ENCODE data around the gene TRIM9. TPM values are rescaled to one million over a fixed set of nuclear protein-coding genes. Genes with fewer than 3 reads are reported as not detected.

The TRIM9 gene
- total RNA-seq, 1 donor, result 1.1 TPM

DNA sequence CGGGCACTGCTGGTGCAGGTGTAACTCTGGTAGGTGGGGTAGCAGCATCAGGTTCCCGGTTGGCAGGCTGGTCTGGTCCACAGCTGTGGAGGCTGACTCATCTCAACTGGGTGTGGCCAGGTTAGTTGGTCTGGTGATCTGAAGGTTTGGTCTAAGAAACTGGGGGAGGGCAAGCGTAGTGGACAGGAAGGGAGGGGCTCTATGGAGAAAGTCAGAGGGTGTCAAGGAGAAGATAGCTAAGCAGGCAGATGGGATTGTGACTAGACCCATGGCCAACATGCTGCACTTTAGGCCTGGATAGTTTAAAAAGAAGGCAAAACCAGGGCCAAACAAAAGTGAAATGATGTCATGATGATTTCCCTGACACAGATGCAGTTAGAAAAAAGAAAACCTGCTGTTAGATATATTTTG is 7.9 kb downstream of the TRIM9 start:
- Histone ChIP-seq H3K4me2 (ENCODE audit: insufficient read depth, low read length) (no peak overlapping the region), H3K36me3 (ENCODE audit: insufficient read depth, low read length) (no peaks in the 10 kb centered on the region)
- DNase-seq (ENCODE audit: insufficient read length, low spot score, missing footprints), result no peak

DNA sequence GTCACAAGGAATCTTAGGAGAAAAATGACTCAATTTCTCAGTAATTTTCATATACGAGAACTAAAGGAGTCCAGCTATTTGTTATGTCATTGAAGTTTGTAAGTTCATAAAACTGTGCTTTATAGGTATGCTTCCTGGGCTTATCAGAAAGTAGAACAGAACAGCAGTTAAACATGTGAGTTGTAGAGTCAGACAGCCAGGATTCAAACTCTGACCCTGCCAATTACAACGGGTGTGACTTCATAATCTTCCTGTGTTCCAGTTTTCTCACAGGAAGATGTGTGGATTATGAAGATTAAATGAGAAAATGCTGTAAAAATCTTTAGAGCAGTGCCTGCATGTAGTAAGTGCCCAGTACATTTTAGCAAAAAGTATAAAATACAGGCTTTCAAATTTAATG is 8.9 kb downstream of the TRIM9 start:
- no peak for DNase-seq (ENCODE audit: insufficient read length, low spot score, missing footprints)

More for the DNA sequence above, 7.9 kb downstream of the TRIM9 start:
- Histone ChIP-seq H3K79me2 (ENCODE audit: insufficient read depth, low read length) (no peaks in the 10 kb centered on the region), H3K27ac (ENCODE audit: low read depth, low read length) (no peak overlapping the region), H3K4me3 (ENCODE audit: insufficient read depth, low read length) (no peak overlapping the region), H3K4me1 (ENCODE audit: insufficient read depth, low read length) (no peaks in the 10 kb centered on the region), H3K9me3 (ENCODE audit: low read depth, low read length) (no peaks in the 10 kb centered on the region), H3K27me3 (ENCODE audit: insufficient read depth, low read length) (peaks cover 20% of the 10 kb centered on the region), H2AFZ (ENCODE audit: low read length) (no peak overlapping the region), H4K20me1 (ENCODE audit: insufficient read depth, low read length) (no peaks in the 10 kb centered on the region)
- TF ChIP-seq, protein P1, sequence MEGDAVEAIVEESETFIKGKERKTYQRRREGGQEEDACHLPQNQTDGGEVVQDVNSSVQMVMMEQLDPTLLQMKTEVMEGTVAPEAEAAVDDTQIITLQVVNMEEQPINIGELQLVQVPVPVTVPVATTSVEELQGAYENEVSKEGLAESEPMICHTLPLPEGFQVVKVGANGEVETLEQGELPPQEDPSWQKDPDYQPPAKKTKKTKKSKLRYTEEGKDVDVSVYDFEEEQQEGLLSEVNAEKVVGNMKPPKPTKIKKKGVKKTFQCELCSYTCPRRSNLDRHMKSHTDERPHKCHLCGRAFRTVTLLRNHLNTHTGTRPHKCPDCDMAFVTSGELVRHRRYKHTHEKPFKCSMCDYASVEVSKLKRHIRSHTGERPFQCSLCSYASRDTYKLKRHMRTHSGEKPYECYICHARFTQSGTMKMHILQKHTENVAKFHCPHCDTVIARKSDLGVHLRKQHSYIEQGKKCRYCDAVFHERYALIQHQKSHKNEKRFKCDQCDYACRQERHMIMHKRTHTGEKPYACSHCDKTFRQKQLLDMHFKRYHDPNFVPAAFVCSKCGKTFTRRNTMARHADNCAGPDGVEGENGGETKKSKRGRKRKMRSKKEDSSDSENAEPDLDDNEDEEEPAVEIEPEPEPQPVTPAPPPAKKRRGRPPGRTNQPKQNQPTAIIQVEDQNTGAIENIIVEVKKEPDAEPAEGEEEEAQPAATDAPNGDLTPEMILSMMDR (IDR thresholded peaks at IDR 0.05; ENCODE audit: extremely low read depth, low read depth, low read length), result no peak

DNA sequence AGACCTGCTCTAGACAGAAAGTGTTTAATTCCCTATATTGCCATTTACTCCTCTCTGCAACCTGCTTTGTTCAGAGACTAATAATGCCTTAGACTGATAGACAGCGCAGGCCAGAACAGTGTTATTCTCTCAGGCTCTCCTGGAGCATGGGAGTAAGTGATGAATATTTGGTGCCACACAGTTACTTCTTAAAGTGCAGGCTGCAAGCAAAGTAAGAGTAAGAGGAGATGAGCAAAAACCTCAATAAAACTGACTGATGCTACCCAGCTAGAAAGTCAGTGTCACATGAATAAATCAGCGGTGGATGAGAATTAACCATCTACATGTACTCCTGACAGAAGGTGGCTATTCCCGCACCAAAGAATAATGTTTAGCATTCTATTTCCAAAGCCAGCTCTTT is 9.9 kb downstream of the TRIM9 start:
- H3K79me2 ChIP-seq (ENCODE audit: insufficient read depth, low read length), result no peaks in the 10 kb centered on the region

More for the DNA sequence above, 8.9 kb downstream of the TRIM9 start:
- TF ChIP-seq, protein P1 (IDR thresholded peaks at IDR 0.05; ENCODE audit: extremely low read depth, low read depth, low read length), result no peak
- no peaks in the 10 kb centered on the region for H3K79me2 ChIP-seq (ENCODE audit: insufficient read depth, low read length)
- no peak overlapping the region for H3K4me3 ChIP-seq (ENCODE audit: insufficient read depth, low read length)
- no peak overlapping the region for H2AFZ ChIP-seq (ENCODE audit: low read length)
- H3K27ac ChIP-seq (ENCODE audit: low read depth, low read length), result no peak overlapping the region
- H3K4me1 ChIP-seq (ENCODE audit: insufficient read depth, low read length), result no peaks in the 10 kb centered on the region
- H3K9me3 ChIP-seq (ENCODE audit: low read depth, low read length), result no peaks in the 10 kb centered on the region
- no peaks in the 10 kb centered on the region for H3K36me3 ChIP-seq (ENCODE audit: insufficient read depth, low read length)
- no peak overlapping the region for H3K4me2 ChIP-seq (ENCODE audit: insufficient read depth, low read length)
- H3K27me3 ChIP-seq (ENCODE audit: insufficient read depth, low read length), result peaks cover 11% of the 10 kb centered on the region
- H4K20me1 ChIP-seq (ENCODE audit: insufficient read depth, low read length), result no peaks in the 10 kb centered on the region

DNA sequence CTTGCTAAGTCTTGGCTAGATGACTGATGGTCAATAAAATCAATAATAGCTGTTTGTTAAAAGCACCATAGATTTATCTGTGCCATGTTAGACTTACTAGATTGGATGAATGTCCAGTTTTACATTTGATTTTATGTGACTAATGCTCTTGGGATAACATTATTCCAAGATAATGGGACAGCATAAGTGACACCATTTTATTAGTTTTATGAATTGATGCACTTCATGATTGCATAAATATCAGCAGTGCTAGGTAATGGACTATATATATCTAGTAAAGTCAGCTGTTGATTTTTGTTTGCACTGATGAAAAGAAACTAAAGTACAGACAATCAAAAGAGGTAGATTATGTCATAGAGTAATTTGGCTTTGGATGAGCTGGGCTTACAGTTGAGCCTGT is 10.4 kb downstream of the TRIM9 start:
- H3K27ac ChIP-seq (ENCODE audit: low read depth, low read length), result no peak overlapping the region
- TF ChIP-seq, protein P1 (IDR thresholded peaks at IDR 0.05; ENCODE audit: extremely low read depth, low read depth, low read length), result no peak
- H3K4me2 ChIP-seq (ENCODE audit: insufficient read depth, low read length), result no peak overlapping the region
- no peaks in the 10 kb centered on the region for H3K79me2 ChIP-seq (ENCODE audit: insufficient read depth, low read length)
- H3K4me3 ChIP-seq (ENCODE audit: insufficient read depth, low read length), result no peak overlapping the region
- H3K9me3 ChIP-seq (ENCODE audit: low read depth, low read length), result no peaks in the 10 kb centered on the region
- H2AFZ ChIP-seq (ENCODE audit: low read length), result no peak overlapping the region
- H4K20me1 ChIP-seq (ENCODE audit: insufficient read depth, low read length), result no peaks in the 10 kb centered on the region
- H3K36me3 ChIP-seq (ENCODE audit: insufficient read depth, low read length), result no peaks in the 10 kb centered on the region
- no peaks in the 10 kb centered on the region for H3K4me1 ChIP-seq (ENCODE audit: insufficient read depth, low read length)
- DNase-seq (ENCODE audit: insufficient read length, low spot score, missing footprints), result no peak
- peaks cover 8% of the 10 kb centered on the region for H3K27me3 ChIP-seq (ENCODE audit: insufficient read depth, low read length)

More for the DNA sequence above, 9.9 kb downstream of the TRIM9 start:
- no peak overlapping the region for H2AFZ ChIP-seq (ENCODE audit: low read length)
- no peak for DNase-seq (ENCODE audit: insufficient read length, low spot score, missing footprints)
- TF ChIP-seq, protein P1 (IDR thresholded peaks at IDR 0.05; ENCODE audit: extremely low read depth, low read depth, low read length), result no peak
- no peaks in the 10 kb centered on the region for H3K9me3 ChIP-seq (ENCODE audit: low read depth, low read length)
- no peak overlapping the region for H3K27ac ChIP-seq (ENCODE audit: low read depth, low read length)
- no peak overlapping the region for H3K4me3 ChIP-seq (ENCODE audit: insufficient read depth, low read length)
- H3K36me3 ChIP-seq (ENCODE audit: insufficient read depth, low read length), result no peaks in the 10 kb centered on the region
- H3K27me3 ChIP-seq (ENCODE audit: insufficient read depth, low read length), result peaks cover 7% of the 10 kb centered on the region
- no peaks in the 10 kb centered on the region for H4K20me1 ChIP-seq (ENCODE audit: insufficient read depth, low read length)
- H3K4me1 ChIP-seq (ENCODE audit: insufficient read depth, low read length), result no peaks in the 10 kb centered on the region
- H3K4me2 ChIP-seq (ENCODE audit: insufficient read depth, low read length), result no peak overlapping the region

All from osteoblast (primary cell).